Endothelial cell of hepatic sinusoid (primary cell): ENCODE data around the gene ROR1.
"Not testable (repeated sequence)": the region's sequence is repeated elsewhere in the genome, so short reads cannot be mapped to it uniquely, and the experiment has no call there.

Experiments
- in situ Hi-C: cut with HindIII; loops from 2 replicates; pipeline ENCODE4 v1.10.0; 2017; ENCODE audit warnings: low sequenced_read_pairs

ROR1 gene

GRCh38 chr1:64187646-64188045 is 413.8 kb downstream of the ROR1 start:
- in situ Hi-C loops = no loop called here

- in situ Hi-C loops = no loop called here
Measured at GRCh38 chr1:64192290-64192689, 418.5 kb downstream of the ROR1 start.

GRCh38 chr1:64194168-64195080 is 420.6 kb downstream of the ROR1 start:
- in situ Hi-C loops = no loop called here

- in situ Hi-C loops = no loop called here
Measured at GRCh38 chr1:64195081-64195395, 421.2 kb downstream of the ROR1 start.

- in situ Hi-C loops = no loop called here
Measured at GRCh38 chr1:64196074-64196870, 422.5 kb downstream of the ROR1 start.

GRCh38 chr1:64197076-64197475 is 423.3 kb downstream of the ROR1 start:
- in situ Hi-C loops = no loop called here

GRCh38 chr1:64199154-64199553 is 425.3 kb downstream of the ROR1 start:
- in situ Hi-C loops = no loop called here

- in situ Hi-C loops = no loop called here
Measured at GRCh38 chr1:64200064-64200463, 426.2 kb downstream of the ROR1 start.

GRCh38 chr1:64203420-64203819 is 429.6 kb downstream of the ROR1 start, which contains the start of gene UBE2U:
Gene UBE2U, plus strand, starts transcription at chr1:64203623. Its CDS starts 428 bp downstream, at chr1:64204051.
- in situ Hi-C loops = no loop called here

- in situ Hi-C loops = no loop called here
Measured at GRCh38 chr1:64209221-64209620, 435.4 kb downstream of the ROR1 start.

GRCh38 chr1:64212031-64212430 is 438.2 kb downstream of the ROR1 start:
- in situ Hi-C loops = no loop called here

GRCh38 chr1:64215576-64215975 is 441.8 kb downstream of the ROR1 start:
- in situ Hi-C loops = no loop called here

- in situ Hi-C loops = no loop called here
Measured at GRCh38 chr1:64220241-64220640, 446.4 kb downstream of the ROR1 start.

GRCh38 chr1:64223329-64224151 is 449.7 kb downstream of the ROR1 start:
- in situ Hi-C loops = no loop called here

GRCh38 chr1:64224236-64224635 is 450.4 kb downstream of the ROR1 start:
- in situ Hi-C loops = not testable (repeated sequence)

GRCh38 chr1:64228167-64228957 is 454.5 kb downstream of the ROR1 start:
- in situ Hi-C loops = loop anchor here (25.0 kb wide), 1 partner anchor 541 kb away; no protein-coding TSS in a partner anchor

GRCh38 chr1:64229307-64229706 is 455.5 kb downstream of the ROR1 start:
- in situ Hi-C loops = loop anchor here (25.0 kb wide), 1 partner anchor 542 kb away; no protein-coding TSS in a partner anchor
